CD4-positive, alpha-beta memory T cell (primary cell): ENCODE results near the gene DUSP12. TPM values are rescaled to one million over a fixed set of nuclear protein-coding genes. Genes with fewer than 3 reads are reported as not detected.

Experiments used
- CTCF ChIA-PET: fragments of 350-600 bp; sonication (Branson Sonifier 250); formaldehyde crosslinking; loops from one replicate; lab custom pipeline; 2021; ENCODE audit warnings: inconsistent platforms; ENCODE audit not compliant: partially characterized antibody; lab: Charles Lee
- POLR2A ChIA-PET: fragments of 350-600 bp; sonication (Branson Sonifier 250); formaldehyde crosslinking; loops from one replicate; lab custom pipeline; 2021; ENCODE audit not compliant: partially characterized antibody; lab: Charles Lee
- DNase-seq, 5 donors: peaks; one replicate each; pipeline versions ENCODE4 v3.0.0 to v3.0.0-alpha.2; 2020 to 2022; ENCODE audit warnings: mixed read lengths in 1 of 5
- H3K27ac ChIP-seq: one replicate; pipeline ENCODE4 v1.7.0; 2013; ENCODE audit warnings: low read depth, low read length
- H3K27me3 ChIP-seq: 2 replicates; pipeline ENCODE4 v1.7.0; 2013; ENCODE audit warnings: mild to moderate bottlenecking, low read length, moderate library complexity; ENCODE audit not compliant: insufficient read depth
- H3K36me3 ChIP-seq: 2 replicates; pipeline ENCODE4 v1.7.0; 2013; ENCODE audit warnings: mild to moderate bottlenecking, low read length, moderate library complexity; ENCODE audit not compliant: insufficient read depth
- H3K4me1 ChIP-seq: 2 replicates; pipeline ENCODE4 v1.7.0; 2013; ENCODE audit warnings: mild to moderate bottlenecking, low read length, moderate library complexity; ENCODE audit not compliant: insufficient read depth
- H3K4me3 ChIP-seq, 2 donors: one replicate each; pipeline ENCODE4 v1.7.0; 2013; ENCODE audit warnings: low read length in 2 of 2, mild to moderate bottlenecking in 1 of 2
- H3K9me3 ChIP-seq, 2 donors: one replicate each; pipeline ENCODE4 v1.7.0; 2013; ENCODE audit warnings: low read length in 2 of 2, control low read depth in 1 of 2; ENCODE audit not compliant: control insufficient read depth in 1 of 2
- H3K27ac Mint-ChIP-seq, 7 donors: one replicate each; pipeline ENCODE4 v1.8.0; 2020 to 2021; ENCODE audit warnings: mixed read lengths in 7 of 7, mild to moderate bottlenecking in 6 of 7, inconsistent platforms in 3 of 7, moderate library complexity in 3 of 7
- H3K27me3 Mint-ChIP-seq, 2 donors: one replicate each; pipeline ENCODE4 v1.8.0; 2020 to 2021; ENCODE audit warnings: mixed read lengths in 2 of 2
- H3K36me3 Mint-ChIP-seq, 2 donors: one replicate each; pipeline ENCODE4 v1.8.0; 2020 to 2021; ENCODE audit warnings: mixed read lengths in 2 of 2, inconsistent platforms in 1 of 2, mild to moderate bottlenecking in 1 of 2
- H3K4me1 Mint-ChIP-seq, 4 donors: one replicate each; pipeline ENCODE4 v1.8.0; 2020 to 2021; ENCODE audit warnings: mixed read lengths in 4 of 4, mild to moderate bottlenecking in 1 of 4
- H3K4me3 Mint-ChIP-seq, 8 donors: one replicate each; pipeline ENCODE4 v1.8.0; 2020 to 2021; ENCODE audit warnings: mixed read lengths in 8 of 8, mild to moderate bottlenecking in 7 of 8, moderate library complexity in 6 of 8, inconsistent platforms in 3 of 8
- H3K9me3 Mint-ChIP-seq, 8 donors: one replicate each; pipeline ENCODE4 v1.8.0; 2020 to 2021; ENCODE audit warnings: mixed read lengths in 8 of 8, mild to moderate bottlenecking in 5 of 8, inconsistent platforms in 3 of 8, moderate library complexity in 1 of 8
- intact Hi-C: fragments of 100-400 bp; cut with micrococcal nuclease; formaldehyde crosslinking; loops from one replicate; pipeline ENCODE4 v1.15.1; 2023
- polyA plus RNA-seq, 2 donors: library from polyadenylated mRNA; unstranded; fragments of 300-500 nt; fragmentation: Illumina TruSeq; gene quantifications; one replicate each; pipeline ENCODE4 v1.2.3, GENCODE V29; 2021
- total RNA-seq, 2 experiments: library from RNA; stranded (reverse); gene quantifications; one replicate each; pipeline ENCODE4 v1.2.3, GENCODE V29; 2021

DUSP12 gene
- total and polyA plus RNA-seq, 4 experiments from 2014 or later: 30.4 to 86.5 (median 42.7) TPM

GRCh38 chr1:161727256-161727924 is 22.2 kb upstream of the DUSP12 start:
- H3K36me3 ChIP-seq: no peaks in the 10 kb centered on the region

GRCh38 chr1:161728376-161729226 is 21.0 kb upstream of the DUSP12 start:
- ChIA-PET CTCF (interaction anchor here (0.6 to 6.6 kb wide), 4 partner anchors 11 to 224 kb away, joined by 3 to 103 read pairs (median 4); no protein-coding TSS in a partner anchor), POLR2A (interaction anchor here (3.8 to 4.6 kb wide), 2 partner anchors 9 to 20 kb away, joined by 67 to 104 read pairs; partner anchors contain the start of gene DUSP12)
- H3K4me3 ChIP-seq: no peak overlapping the region
- intact Hi-C loops: loop anchor here (5.0 kb wide), 1 partner anchor 186 kb away; no protein-coding TSS in a partner anchor
- peaks cover 0 to 1% of the 10 kb centered on the region in 2 donors for H3K27me3 Mint-ChIP-seq
- peaks cover 0 to 6% of the 10 kb centered on the region in 2 donors for H3K36me3 Mint-ChIP-seq
- DNase-seq: no peak
- H3K36me3 ChIP-seq: no peaks in the 10 kb centered on the region
- no peaks in the 10 kb centered on the region for H3K27me3 ChIP-seq
- no peak overlapping the region for H3K27ac ChIP-seq
- peaks cover 38% of the 10 kb centered on the region for H3K4me1 ChIP-seq
- peaks cover 24 to 53% (median 39%) of the 10 kb centered on the region in 4 donors for H3K4me1 Mint-ChIP-seq
- no peaks in the 10 kb centered on the region for H3K9me3 ChIP-seq
- peak overlapping the region in 6 of 7 donors; percentile 0 to 59 (median 6) for H3K27ac Mint-ChIP-seq
- no peaks in the 10 kb centered on the region for H3K9me3 Mint-ChIP-seq
- peak overlapping the region in 4 of 8 donors; percentile 2 to 96 (median 20) for H3K4me3 Mint-ChIP-seq

More at GRCh38 chr1:161727256-161727924, 22.2 kb upstream of the DUSP12 start:
- Histone ChIP-seq H3K27ac (peak overlapping the region; percentile 61), H3K27me3 (no peaks in the 10 kb centered on the region), H3K9me3 (no peaks in the 10 kb centered on the region), H3K4me1 (peaks cover 38% of the 10 kb centered on the region), H3K4me3 (peak overlapping the region; percentile 48 to 85)
- peak; percentile 63 to 73 (median 71) for DNase-seq
- intact Hi-C loops: loop anchor here (2.0 to 5.0 kb wide), 3 partner anchors 39 to 185 kb away; partner anchors contain the start of gene ATF6
- Mint-ChIP-seq H3K4me3 (peak overlapping the region; percentile 92 to 100 (median 96)), H3K4me1 (peaks cover 24 to 53% (median 39%) of the 10 kb centered on the region in 4 donors), H3K9me3 (no peaks in the 10 kb centered on the region), H3K36me3 (peaks cover 0 to 6% of the 10 kb centered on the region in 2 donors), H3K27me3 (no peaks in the 10 kb centered on the region), H3K27ac (peak overlapping the region; percentile 86 to 97 (median 91))
- ChIA-PET CTCF (interaction anchor here (0.6 to 6.6 kb wide), 6 partner anchors 12 to 345 kb away, joined by 3 to 103 read pairs (median 4); partner anchors contain the start of gene DUSP12), POLR2A (interaction anchor here (0.6 to 4.6 kb wide), 20 partner anchors 9 to 1804 kb away, joined by 3 to 104 read pairs (median 4); partner anchors contain the start of genes ATF6, DUSP12 and HSPA6)

DNA sequence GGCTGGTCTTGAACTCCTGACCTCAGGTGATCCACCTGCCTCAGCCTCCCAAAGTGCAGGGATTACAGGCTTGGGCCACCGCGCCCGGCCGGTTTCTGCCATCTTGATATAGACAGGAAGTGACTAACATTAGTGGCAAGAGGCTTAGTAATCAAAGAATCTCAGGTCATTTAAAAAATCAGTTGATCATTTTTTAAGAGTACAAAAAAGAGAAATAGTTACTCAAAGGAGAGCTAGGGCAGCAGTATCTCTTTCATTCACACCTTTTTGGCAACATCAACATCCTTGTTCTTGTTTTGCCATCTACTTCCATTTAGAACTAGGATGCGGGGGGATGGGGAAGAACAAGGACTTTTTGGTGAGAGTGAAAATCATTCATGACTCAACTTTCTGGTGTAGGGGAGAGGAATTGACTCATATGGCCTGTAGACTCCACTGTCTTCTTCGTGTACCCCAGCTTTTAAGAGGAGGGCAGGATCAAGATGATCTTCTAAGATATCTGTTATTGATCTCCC is 19.5 kb upstream of the DUSP12 start:
- Mint-ChIP-seq H3K9me3 (no peaks in the 10 kb centered on the region), H3K27me3 (peaks cover 0 to 1% of the 10 kb centered on the region in 2 donors), H3K36me3 (peaks cover 0 to 6% of the 10 kb centered on the region in 2 donors), H3K4me3 (peak overlapping the region in 6 of 8 donors; percentile 7 to 58 (median 15)), H3K4me1 (peaks cover 24 to 48% (median 35%) of the 10 kb centered on the region in 4 donors), H3K27ac (peak overlapping the region in 1 of 7 donors; percentile 52)
- Histone ChIP-seq H3K4me3 (no peak overlapping the region), H3K27me3 (no peaks in the 10 kb centered on the region), H3K4me1 (peaks cover 38% of the 10 kb centered on the region), H3K36me3 (no peaks in the 10 kb centered on the region), H3K27ac (no peak overlapping the region), H3K9me3 (no peaks in the 10 kb centered on the region)
- ChIA-PET POLR2A (interaction anchor here (0.9 to 1.0 kb wide), 2 partner anchors 8 to 19 kb away, joined by 4 to 5 read pairs; partner anchors contain the start of gene DUSP12), CTCF (interaction anchor here (1.1 to 6.6 kb wide), 2 partner anchors 9 to 206 kb away, joined by 3 to 103 read pairs; partner anchors contain the start of gene HSPA6)
- intact Hi-C loops: no loop called here
- no peak for DNase-seq

DNA sequence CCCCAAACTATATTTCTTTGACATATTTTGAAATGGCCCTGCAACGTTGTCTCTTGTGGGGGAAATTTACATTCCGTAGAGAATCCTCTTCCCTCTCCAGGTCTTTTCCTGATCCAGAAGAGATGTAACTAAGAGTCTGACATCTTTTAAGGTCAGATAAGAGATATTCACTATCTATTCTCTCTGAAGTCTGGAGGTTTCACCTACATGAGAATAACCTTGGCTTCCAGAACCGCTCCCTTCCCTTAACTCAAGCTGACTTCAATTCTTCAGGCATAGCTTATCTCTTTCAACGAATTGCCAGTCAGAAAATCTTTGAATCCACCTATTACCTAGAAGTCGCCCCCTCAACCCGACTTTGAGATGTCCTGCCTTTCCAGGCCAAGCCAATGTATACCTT is 18.3 kb upstream of the DUSP12 start:
- Mint-ChIP-seq H3K27me3 (peaks cover 0 to 1% of the 10 kb centered on the region in 2 donors), H3K9me3 (no peaks in the 10 kb centered on the region), H3K27ac (no peak overlapping the region), H3K36me3 (peaks cover 0 to 4% of the 10 kb centered on the region in 2 donors), H3K4me1 (peaks cover 18 to 38% (median 28%) of the 10 kb centered on the region in 4 donors), H3K4me3 (no peak overlapping the region)
- H3K27me3 ChIP-seq: no peaks in the 10 kb centered on the region
- intact Hi-C loops: no loop called here
- no peaks in the 10 kb centered on the region for H3K9me3 ChIP-seq
- H3K4me1 ChIP-seq: peaks cover 35% of the 10 kb centered on the region
- CTCF ChIA-PET: interaction anchor here (6.6 kb wide), 1 partner anchor 8 kb away, joined by 103 read pairs; no protein-coding TSS in a partner anchor
- no peaks in the 10 kb centered on the region for H3K36me3 ChIP-seq
- no peak overlapping the region for H3K27ac ChIP-seq
- DNase-seq: no peak
- no peak overlapping the region for H3K4me3 ChIP-seq
- POLR2A ChIA-PET: no interaction called here

GRCh38 chr1:161731981-161732718 is 17.4 kb upstream of the DUSP12 start:
- DNase-seq: no peak
- H3K4me1 ChIP-seq: peaks cover 35% of the 10 kb centered on the region
- H3K9me3 ChIP-seq: no peaks in the 10 kb centered on the region
- no peak overlapping the region for H3K27ac ChIP-seq
- intact Hi-C loops: no loop called here
- CTCF ChIA-PET: interaction anchor here (1.0 to 1.7 kb wide), 2 partner anchors 10 to 85 kb away, joined by 5 read pairs; no protein-coding TSS in a partner anchor
- peaks cover 18 to 38% (median 27%) of the 10 kb centered on the region in 4 donors for H3K4me1 Mint-ChIP-seq
- no peaks in the 10 kb centered on the region for H3K9me3 Mint-ChIP-seq
- POLR2A ChIA-PET: interaction anchor here (1.8 kb wide), 1 partner anchor 17 kb away, joined by 5 read pairs; the partner anchor contains the start of gene DUSP12
- H3K27me3 ChIP-seq: no peaks in the 10 kb centered on the region
- no peaks in the 10 kb centered on the region for H3K36me3 ChIP-seq
- peaks cover 0 to 1% of the 10 kb centered on the region in 2 donors for H3K27me3 Mint-ChIP-seq
- H3K4me3 ChIP-seq: no peak overlapping the region
- no peak overlapping the region for H3K27ac Mint-ChIP-seq
- H3K4me3 Mint-ChIP-seq: no peak overlapping the region
- H3K36me3 Mint-ChIP-seq: peaks cover 0 to 3% of the 10 kb centered on the region in 2 donors

- Mint-ChIP-seq H3K27ac (no peak overlapping the region), H3K36me3 (no peaks in the 10 kb centered on the region), H3K4me3 (no peak overlapping the region), H3K27me3 (peaks cover 0 to 1% of the 10 kb centered on the region in 2 donors), H3K4me1 (peaks cover 12 to 28% (median 18%) of the 10 kb centered on the region in 4 donors), H3K9me3 (no peaks in the 10 kb centered on the region)
- H3K9me3 ChIP-seq: no peaks in the 10 kb centered on the region
- intact Hi-C loops: no loop called here
- peaks cover 25% of the 10 kb centered on the region for H3K4me1 ChIP-seq
- ChIA-PET CTCF (interaction anchor here (1.0 to 1.7 kb wide), 2 partner anchors 9 to 86 kb away, joined by 5 read pairs; no protein-coding TSS in a partner anchor), POLR2A (interaction anchor here (1.8 kb wide), 1 partner anchor 16 kb away, joined by 5 read pairs; the partner anchor contains the start of gene DUSP12)
- H3K27ac ChIP-seq: no peak overlapping the region
- no peaks in the 10 kb centered on the region for H3K36me3 ChIP-seq
- H3K27me3 ChIP-seq: no peaks in the 10 kb centered on the region
- no peak for DNase-seq
- H3K4me3 ChIP-seq: no peak overlapping the region
These were observed 16.1 kb upstream of the DUSP12 start for GRCh38 chr1:161733526-161733925.
